HCT116 (cell line): Measurements from ENCODE around the gene IGFN1. TPM values are rescaled to one million over a fixed set of nuclear protein-coding genes. Genes with fewer than 3 reads are reported as not detected.

Source experiments
- ATAC-seq: fragments of 200-7000 bp; cut with Tn5 transposase; 2 replicates; pipeline ENCODE4 v1.9.1; 2020; ENCODE audit warnings: mild to moderate bottlenecking, moderate library complexity
- BruUV-seq: library from RNA; stranded (reverse); fragments of 400-500 nt; replicated peaks from 2 replicates; lab custom pipeline; 2021; lab: Mats Ljungman, UMichigan
- CTCF ChIA-PET: fragments of 300-600 bp; sonication (Branson Sonifier 250); formaldehyde crosslinking; loops from one replicate; lab custom pipeline; 2021; ENCODE audit warnings: antibody characterized with exemption; lab: Charles Lee
- POLR2A ChIA-PET: fragments of 300-600, 350-600 bp; sonication (Branson Sonifier 250); formaldehyde crosslinking; loops from one replicate; lab custom pipeline; 2021; ENCODE audit warnings: antibody characterized with exemption; lab: Charles Lee
- RAD21 ChIA-PET, 2 experiments: fragments of 300-600 bp; sonication (Branson Sonifier 250); formaldehyde crosslinking; loops; one replicate each; lab custom pipeline; 2023; ENCODE audit warnings: low total read pairs in 2 of 2; ENCODE audit not compliant: uncharacterized antibody in 2 of 2, unreplicated experiment in 2 of 2, low non-redundant PET in 1 of 2; lab: Charles Lee
- DNase-seq: peaks from one replicate; pipeline ENCODE4 v3.0.0-alpha.2; 2010; ENCODE audit warnings: low read depth, low spot score
- H2AFZ ChIP-seq: fragments of 200-600 bp; shearing (Covaris generic), sonication (generic); 2 replicates; pipeline ENCODE4 v1.6.1; 2017; ENCODE audit warnings: low read depth, mixed run types, mixed read lengths, antibody characterized with exemption, low read length; ENCODE audit not compliant: poor library complexity, severe bottlenecking
- H3K27ac ChIP-seq: 2 replicates; pipeline ENCODE4 v1.5.1; 2012; ENCODE audit warnings: low read depth, low read length
- H3K27me3 ChIP-seq: fragments of 200-600 bp; sonication (generic); 2 replicates; pipeline ENCODE4 v1.6.1; 2016; ENCODE audit warnings: mixed run types, low read length, mixed read lengths; ENCODE audit not compliant: insufficient read depth
- H3K36me3 ChIP-seq, 2 experiments: fragments of 200-500 bp in 1 of 2; fragments of 200-600 bp in 1 of 2; sonication (Bioruptor generic) in 1 of 2; sonication (generic) in 1 of 2; 2 replicates each; pipeline versions ENCODE4 v1.5.1 to v1.6.1; 2014 to 2016; ENCODE audit warnings: low read length in 2 of 2, inconsistent platforms in 1 of 2, mixed read lengths in 1 of 2, mixed run types in 1 of 2; ENCODE audit not compliant: insufficient read depth in 2 of 2, control insufficient read depth in 1 of 2
- H3K4me1 ChIP-seq, 2 experiments: fragments of 200-600 bp in 1 of 2; sonication (generic) in 1 of 2; 2 replicates each; pipeline versions ENCODE4 v1.5.1 to v1.6.1; 2012 to 2017; ENCODE audit warnings: low read length in 2 of 2, inconsistent platforms in 1 of 2, mild to moderate bottlenecking in 1 of 2, mixed read lengths in 1 of 2, mixed run types in 1 of 2, moderate library complexity in 1 of 2; ENCODE audit not compliant: insufficient read depth in 2 of 2, control insufficient read depth in 1 of 2
- H3K4me2 ChIP-seq: fragments of 200-600 bp; sonication (generic); 2 replicates; pipeline ENCODE4 v1.6.1; 2017; ENCODE audit warnings: mixed run types, low read length, mixed read lengths
- H3K4me3 ChIP-seq, 2 experiments: fragments of 200-600 bp in 1 of 2; sonication (generic) in 1 of 2; replicated peaks in 1 of 2; 2 replicates each; pipeline ENCODE4 v1.5.1; 2011 to 2016; ENCODE audit warnings: low read length in 2 of 2, control low read depth in 1 of 2, low read depth in 1 of 2, mild to moderate bottlenecking in 1 of 2, mixed read lengths in 1 of 2, mixed run types in 1 of 2
- H3K79me2 ChIP-seq: fragments of 200-600 bp; sonication (generic); 2 replicates; pipeline ENCODE4 v1.6.1; 2017; ENCODE audit warnings: mild to moderate bottlenecking, mixed run types, low read length, moderate library complexity, mixed read lengths; ENCODE audit not compliant: insufficient read depth
- H3K9ac ChIP-seq: fragments of 200-600 bp; sonication (generic); 2 replicates; pipeline ENCODE4 v1.6.1; 2016; ENCODE audit warnings: low read length, mixed read lengths
- H3K9me2 ChIP-seq: fragments of 200-600 bp; sonication (generic), shearing (Covaris generic); 2 replicates; pipeline ENCODE4 v1.6.1; 2017; ENCODE audit warnings: mixed run types, mild to moderate bottlenecking, moderate library complexity; ENCODE audit not compliant: insufficient read depth
- H3K9me3 ChIP-seq, 2 experiments: fragments of 200-500 bp in 1 of 2; fragments of 200-600 bp in 1 of 2; sonication (Bioruptor generic) in 1 of 2; sonication (generic) in 1 of 2; 2 replicates each; pipeline ENCODE4 v1.6.1; 2014 to 2017; ENCODE audit warnings: low read length in 2 of 2, mixed read lengths in 2 of 2, inconsistent platforms in 1 of 2, low read depth in 1 of 2, mild to moderate bottlenecking in 1 of 2, mixed run types in 1 of 2, moderate library complexity in 1 of 2; ENCODE audit not compliant: control insufficient read depth in 1 of 2, insufficient read depth in 1 of 2
- H4K20me1 ChIP-seq: fragments of 200-600 bp; sonication (generic), shearing (Covaris generic); 2 replicates; pipeline ENCODE4 v1.6.1; 2017; ENCODE audit warnings: mixed run types, mild to moderate bottlenecking, moderate library complexity; ENCODE audit not compliant: insufficient read depth
- ATF3 ChIP-seq: IDR thresholded peaks from 2 replicates; pipeline ENCODE4 v1.6.1; 2012
- CEBPB ChIP-seq: IDR thresholded peaks from 2 replicates; pipeline ENCODE4 v1.6.1; 2012; ENCODE audit warnings: low read depth
- EGR1 ChIP-seq: IDR thresholded peaks from 2 replicates; pipeline ENCODE4 v1.6.1; 2012; ENCODE audit warnings: low read depth
- ELF1 ChIP-seq: IDR thresholded peaks from 2 replicates; pipeline ENCODE4 v1.6.1; 2012; ENCODE audit warnings: low read depth, borderline replicate concordance
- EZH2phosphoT487 ChIP-seq: fragments of 200-600 bp; IDR thresholded peaks from 2 replicates; pipeline ENCODE4 v1.6.1; 2018; ENCODE audit warnings: antibody characterized with exemption, borderline replicate concordance
- FOSL1 ChIP-seq: IDR thresholded peaks from 2 replicates; pipeline ENCODE4 v1.6.1; 2012; ENCODE audit warnings: low read depth
- JUND ChIP-seq: IDR thresholded peaks from 2 replicates; pipeline ENCODE4 v1.6.1; 2012
- POLR2AphosphoS5 ChIP-seq: IDR thresholded peaks from 2 replicates; pipeline ENCODE4 v1.6.1; 2011; ENCODE audit warnings: mild to moderate bottlenecking, low read depth, low read length, moderate library complexity
- RAD21 ChIP-seq: IDR thresholded peaks from 2 replicates; pipeline ENCODE4 v1.6.1; 2012; ENCODE audit warnings: low read depth, mild to moderate bottlenecking
- SIN3A ChIP-seq: IDR thresholded peaks from 2 replicates; pipeline ENCODE4 v1.6.1; 2012; ENCODE audit warnings: low read depth
- SP1 ChIP-seq: IDR thresholded peaks from 2 replicates; pipeline ENCODE4 v1.6.1; 2012; ENCODE audit warnings: low read depth
- SRF ChIP-seq: IDR thresholded peaks from 2 replicates; pipeline ENCODE4 v1.6.1; 2012; ENCODE audit warnings: low read depth
- YY1 ChIP-seq: IDR thresholded peaks from 2 replicates; pipeline ENCODE4 v1.6.1; 2011; ENCODE audit warnings: low read length, low read depth, moderate library complexity, mild to moderate bottlenecking; ENCODE audit not compliant: insufficient replicate concordance; ENCODE audit errors: extremely low read depth
- ZBTB33 ChIP-seq: IDR thresholded peaks from 2 replicates; pipeline ENCODE4 v1.6.1; 2011; ENCODE audit warnings: mild to moderate bottlenecking, low read length, moderate library complexity; ENCODE audit not compliant: insufficient replicate concordance; ENCODE audit errors: extremely low read depth
- ZNF274 ChIP-seq: fragments of 200-500 bp; sonication (Bioruptor generic); IDR thresholded peaks from 2 replicates; pipeline ENCODE4 v1.6.1; 2014; ENCODE audit warnings: mild to moderate bottlenecking, low read depth, low read length, inconsistent platforms
- intact Hi-C: fragments of 100-400 bp; cut with micrococcal nuclease; formaldehyde crosslinking; loops from 2 replicates; pipeline ENCODE4 v1.10.0; 2022
- total RNA-seq: library from RNA; stranded (reverse); gene quantifications from one replicate; pipeline ENCODE4 v1.2.1, GENCODE V29; 2021; ENCODE audit not compliant: unreplicated experiment

Gene IGFN1
- total RNA-seq, 1 experiment from 2014 or later: not detected

- peaks cover 4% of the 10 kb centered on the region; the same call in 1 of the 2 replicates for H3K27me3 ChIP-seq
- ATAC-seq (no peak), DNase-seq (no peak)
- H2AFZ ChIP-seq: no peak overlapping the region
- H3K79me2 ChIP-seq: no peaks in the 10 kb centered on the region
- H4K20me1 ChIP-seq: no peaks in the 10 kb centered on the region
- H3K27ac ChIP-seq: no peak overlapping the region
- no peaks in the 10 kb centered on the region for H3K9me2 ChIP-seq
- H3K4me2 ChIP-seq: no peak overlapping the region
- H3K36me3 ChIP-seq: no peaks in the 10 kb centered on the region
- no TSS peak for BruUV-seq
- no peak for TF ChIP-seq JUND
- TF ChIP-seq FOSL1: no peak
- TF ChIP-seq SIN3A: no peak
- no peak for TF ChIP-seq POLR2AphosphoS5
- no peak for TF ChIP-seq ZNF274
- TF ChIP-seq YY1: no peak
- no peak for TF ChIP-seq CEBPB
- no peak for TF ChIP-seq SRF
- TF ChIP-seq RAD21: no peak
- TF ChIP-seq EGR1: no peak
- no peak for TF ChIP-seq SP1
- TF ChIP-seq ATF3: no peak
- no peak for TF ChIP-seq EZH2phosphoT487
- no peak for TF ChIP-seq ZBTB33
- TF ChIP-seq ELF1: no peak
- ChIA-PET CTCF (no interaction called here), RAD21 (no interaction called here), POLR2A (no interaction called here)
- no peak overlapping the region for H3K9ac ChIP-seq
- intact Hi-C loops: no loop called here
- H3K9me3 ChIP-seq: no peaks in the 10 kb centered on the region
- no peaks in the 10 kb centered on the region for H3K4me1 ChIP-seq
- H3K4me3 ChIP-seq: no peak overlapping the region
Observed at GRCh38 chr1:201250326-201251011, 59.8 kb downstream of the IGFN1 start.
